HepG2 (cell line): ENCODE data around the gene SRSF4. TPM values are rescaled to one million over a fixed set of nuclear protein-coding genes. Genes with fewer than 3 reads are reported as not detected.

ENCODE experiments used
- ATAC-seq: fragments of 200-7000 bp; cut with Tn5 transposase; 3 replicates; pipeline ENCODE4 v1.9.1; 2020; ENCODE audit warnings: mild to moderate bottlenecking, moderate library complexity
- BruUV-seq: library from RNA; stranded (reverse); fragments of 400-500 nt; replicated peaks from 2 replicates; lab custom pipeline; 2021; lab: Mats Ljungman, UMichigan
- CTCF ChIA-PET: fragments of 300-600 bp; formaldehyde crosslinking; extraction: SDS; loops from one replicate; lab custom pipeline; 2021; ENCODE audit warnings: low total read pairs, inconsistent platforms, low intra/inter-chr PET ratio; lab: Yijun Ruan, JAX
- POLR2A ChIA-PET: fragments of 350-600 bp; sonication (Branson Sonifier 250); formaldehyde crosslinking; loops from one replicate; lab custom pipeline; 2020; ENCODE audit warnings: antibody characterized with exemption, inconsistent platforms; lab: Yijun Ruan, JAX
- DNase-seq: peaks from one replicate; pipeline ENCODE4 v3.0.0-alpha.2; 2015; ENCODE audit warnings: low spot score
- FAIRE-seq: peaks from 3 replicates; lab custom pipeline; 2011; peaks lifted over from hg19 to GRCh38; lab: Jason Lieb, UNC
- H2AFZ ChIP-seq: one replicate; pipeline ENCODE4 v1.6.1; 2011; ENCODE audit warnings: low read length, inconsistent platforms
- H3K27ac ChIP-seq: fragments of 300-600 bp; 3 replicates; pipeline ENCODE4 v1.8.0; 2011; ENCODE audit warnings: mixed run types, mild to moderate bottlenecking, mixed read lengths, low read length, inconsistent platforms; ENCODE audit not compliant: insufficient read depth; ENCODE audit errors: extremely low read length
- H3K27me3 ChIP-seq, 2 experiments: fragments of 200-600 bp in 1 of 2; 2 replicates in 1 of 2; 3 replicates in 1 of 2; pipeline versions ENCODE4 v1.6.0 to v1.8.0; 2011; ENCODE audit warnings: low read length in 2 of 2, mild to moderate bottlenecking in 2 of 2, moderate library complexity in 2 of 2, inconsistent platforms in 1 of 2; ENCODE audit not compliant: insufficient read depth in 2 of 2, control insufficient read depth in 1 of 2
- H3K36me3 ChIP-seq, 2 experiments: fragments of 200-600 bp in 1 of 2; replicated peaks in 1 of 2; 2 replicates in 1 of 2; 3 replicates in 1 of 2; pipeline versions ENCODE4 v1.5.1 to v1.8.0; 2011; ENCODE audit warnings: low read length in 2 of 2, inconsistent platforms in 1 of 2; ENCODE audit not compliant: insufficient read depth in 2 of 2, control insufficient read depth in 1 of 2
- H3K4me1 ChIP-seq: 2 replicates; pipeline ENCODE4 v1.5.1; 2012; ENCODE audit warnings: low read length, inconsistent platforms; ENCODE audit not compliant: insufficient read depth
- H3K4me2 ChIP-seq: 2 replicates; pipeline ENCODE4 v1.6.0; 2011; ENCODE audit warnings: low read depth, low read length, inconsistent platforms
- H3K4me3 ChIP-seq, 3 experiments: fragments of 200-600 bp in 1 of 3; sonication (generic), shearing (Covaris generic) in 1 of 3; replicated peaks in 1 of 3; 2 replicates each; pipeline ENCODE4 v1.5.1; 2011 to 2016; ENCODE audit warnings: low read length in 3 of 3, inconsistent platforms in 2 of 3, low read depth in 2 of 3, mild to moderate bottlenecking in 2 of 3, control low read depth in 1 of 3, mixed read lengths in 1 of 3; ENCODE audit not compliant: insufficient read depth in 1 of 3
- H3K79me2 ChIP-seq: one replicate; pipeline ENCODE4 v1.6.1; 2011; ENCODE audit warnings: low read length, inconsistent platforms; ENCODE audit not compliant: insufficient read depth
- H3K9ac ChIP-seq: 2 replicates; pipeline ENCODE4 v1.6.0; 2011; ENCODE audit warnings: mild to moderate bottlenecking, low read depth, low read length, inconsistent platforms; ENCODE audit not compliant: insufficient read depth
- H3K9me3 ChIP-seq: 2 replicates; pipeline ENCODE4 v1.5.1; 2012; ENCODE audit warnings: mild to moderate bottlenecking, low read length
- H4K20me1 ChIP-seq: 2 replicates; pipeline ENCODE4 v1.6.0; 2011; ENCODE audit warnings: inconsistent platforms, mild to moderate bottlenecking, low read length, moderate library complexity; ENCODE audit not compliant: insufficient read depth
- ZNF530 ChIP-seq: sonication (generic); formaldehyde crosslinking; IDR thresholded peaks from 2 replicates; pipeline ENCODE4 v1.5.0; 2020; ENCODE audit warnings: low read depth, mild to moderate bottlenecking, missing genetic modification reagents
- WGBS: methylation state at CpG from one replicate; pipeline ENCODE4 v1.1.6; 2017; ENCODE audit warnings: low lambda C conversion rate; 5-methylcytosine and 5-hydroxymethylcytosine counted together
- in situ Hi-C: cut with HindIII; loops from 2 replicates; pipeline ENCODE4 v1.10.0; 2017; ENCODE audit warnings: low pct_unique_long_range_greater_than_20kb; ENCODE audit not compliant: extremely low pct_ligation_motif_present
- intact Hi-C: fragments of 100-400 bp; cut with micrococcal nuclease; formaldehyde crosslinking; loops from one replicate; pipeline ENCODE4 v1.10.0; 2022; ENCODE audit not compliant: unreplicated experiment
- polyA plus RNA-seq, 8 experiments: library from polyadenylated mRNA; depleted of rRNA in 3 of 8; stranded (reverse) in 7 of 8; unstranded in 1 of 8; fragments of >200 nt; fragmentation: Illumina TruSeq in 4 of 8; extraction: Trizol in 4 of 8; gene quantifications; 2 replicates each; pipeline versions ENCODE4 v1.2.1 to v1.2.3, GENCODE V29; 2011 to 2016; ENCODE audit warnings: low read depth in 4 of 8, missing spikeins in 1 of 8, mixed read lengths in 1 of 8; ENCODE audit not compliant: insufficient read depth in 1 of 8
- total RNA-seq, 5 experiments: library from RNA; depleted of rRNA; stranded (reverse); fragments of >200 nt; fragmentation: Illumina TruSeq; extraction: Trizol; gene quantifications; 2 replicates each; pipeline ENCODE4 v1.2.3, GENCODE V29; 2016; ENCODE audit warnings: low read depth in 1 of 5
- TF ChIP-seq, protein P1 (sequence below): sonication (generic); formaldehyde crosslinking; IDR thresholded peaks from 2 replicates; pipeline ENCODE4 v1.4.0; 2020; ENCODE audit warnings: missing genetic modification reagents

SRSF4 gene
- total and polyA plus RNA-seq, 2 of the 13 experiments (the other 11 are each of a cell fraction or from before 2014, with no cell fraction given), result 37.7 to 50.9 TPM

GRCh38 chr1:29120947-29121485, 60.7 kb downstream of the SRSF4 start (continued):
- TF ChIP-seq, protein P1, sequence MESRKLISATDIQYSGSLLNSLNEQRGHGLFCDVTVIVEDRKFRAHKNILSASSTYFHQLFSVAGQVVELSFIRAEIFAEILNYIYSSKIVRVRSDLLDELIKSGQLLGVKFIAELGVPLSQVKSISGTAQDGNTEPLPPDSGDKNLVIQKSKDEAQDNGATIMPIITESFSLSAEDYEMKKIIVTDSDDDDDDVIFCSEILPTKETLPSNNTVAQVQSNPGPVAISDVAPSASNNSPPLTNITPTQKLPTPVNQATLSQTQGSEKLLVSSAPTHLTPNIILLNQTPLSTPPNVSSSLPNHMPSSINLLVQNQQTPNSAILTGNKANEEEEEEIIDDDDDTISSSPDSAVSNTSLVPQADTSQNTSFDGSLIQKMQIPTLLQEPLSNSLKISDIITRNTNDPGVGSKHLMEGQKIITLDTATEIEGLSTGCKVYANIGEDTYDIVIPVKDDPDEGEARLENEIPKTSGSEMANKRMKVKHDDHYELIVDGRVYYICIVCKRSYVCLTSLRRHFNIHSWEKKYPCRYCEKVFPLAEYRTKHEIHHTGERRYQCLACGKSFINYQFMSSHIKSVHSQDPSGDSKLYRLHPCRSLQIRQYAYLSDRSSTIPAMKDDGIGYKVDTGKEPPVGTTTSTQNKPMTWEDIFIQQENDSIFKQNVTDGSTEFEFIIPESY (CRISPR knock-in tag), result peak; percentile 97

DNA sequence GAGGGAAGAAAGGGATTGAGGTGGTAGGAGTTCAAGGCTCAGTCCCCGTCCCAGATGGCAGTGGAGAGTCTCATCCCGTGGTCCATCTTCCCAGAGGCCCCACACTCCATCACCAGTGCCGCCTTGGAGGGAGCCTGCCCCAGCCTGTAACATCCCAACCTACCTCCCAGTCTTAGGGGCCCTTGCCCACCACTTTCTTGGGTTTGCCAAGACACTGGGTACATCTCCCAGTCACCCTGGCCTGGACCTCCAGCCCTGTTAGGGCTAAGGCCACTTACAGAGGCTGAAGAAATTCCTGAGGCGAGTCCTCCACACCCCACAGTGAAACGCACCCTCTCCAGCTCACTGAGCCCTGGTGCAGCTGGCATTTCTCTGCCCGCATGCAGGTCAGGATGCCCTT, 61.3 kb downstream of the SRSF4 start:
- no peak for FAIRE-seq
- DNase-seq, result no peak
- no peak for ATAC-seq
- no TSS peak for BruUV-seq
- H3K4me2 ChIP-seq, result no peak overlapping the region
- H3K36me3 ChIP-seq, result peaks cover 9 to 12% of the 10 kb centered on the region in 2 experiments
- H3K27ac ChIP-seq, result no peak overlapping the region
- H3K27me3 ChIP-seq, result no peaks in the 10 kb centered on the region; a peak in 1 of 5 replicates
- H3K4me1 ChIP-seq, result peaks cover 17% of the 10 kb centered on the region
- TF ChIP-seq ZNF530 (CRISPR knock-in tag), result no peak
- TF ChIP-seq, all 625 proteins: peak for 0
- in situ Hi-C loops, result loop anchor here (10.0 kb wide), 1 partner anchor 236 kb away; no protein-coding TSS in a partner anchor
- intact Hi-C loops, result loop anchor here (10.0 kb wide), 1 partner anchor 236 kb away; no protein-coding TSS in a partner anchor
- Histone ChIP-seq H3K9me3 (no peaks in the 10 kb centered on the region), H3K9ac (no peak overlapping the region), H2AFZ (no peak overlapping the region), H3K4me3 (no peak overlapping the region), H4K20me1 (no peaks in the 10 kb centered on the region), H3K79me2 (no peaks in the 10 kb centered on the region)
- 87% methylated on average over 5 of the region's 6 CpGs for WGBS
- ChIA-PET POLR2A (no interaction called here), CTCF (no interaction called here)
